Natural killer cell (primary cell): ENCODE results near the gene MAF. TPM values are rescaled to one million over a fixed set of nuclear protein-coding genes. Genes with fewer than 3 reads are reported as not detected.
A peak's percentile ranks its signal among the peaks of the same experiment; 100 is the strongest.

Experiments
- ATAC-seq, 3 donors: fragments of 150-1000 bp in 2 of 3; fragments of 200-7000 bp in 1 of 3; cut with Tn5 transposase; 1 replicate in 1 of 3; 2 replicates in 2 of 3; pipeline ENCODE4 v1.10.0; 2021; ENCODE audit warnings: mild to moderate bottlenecking in 2 of 3, moderate library complexity in 2 of 3
- DNase-seq, 2 donors: peaks; one replicate each; pipeline versions ENCODE4 v3.0.0 to v3.0.0-alpha.2; 2013 to 2021; ENCODE audit warnings: mixed read lengths in 1 of 2
- H3K27ac ChIP-seq: one replicate; pipeline ENCODE4 v1.5.1; 2013; ENCODE audit warnings: mild to moderate bottlenecking, low read length
- H3K27me3 ChIP-seq: one replicate; pipeline ENCODE4 v1.6.1; 2013; ENCODE audit warnings: low read length; ENCODE audit not compliant: control insufficient read depth, insufficient read depth
- H3K36me3 ChIP-seq: one replicate; pipeline ENCODE4 v1.6.1; 2013; ENCODE audit warnings: low read length; ENCODE audit not compliant: control insufficient read depth, insufficient read depth
- H3K4me1 ChIP-seq: one replicate; pipeline ENCODE4 v1.6.1; 2013; ENCODE audit warnings: low read length; ENCODE audit not compliant: control insufficient read depth, insufficient read depth
- H3K4me3 ChIP-seq: one replicate; pipeline ENCODE4 v1.5.1; 2013; ENCODE audit warnings: low read length
- H3K9me3 ChIP-seq: one replicate; pipeline ENCODE4 v1.6.1; 2013; ENCODE audit warnings: low read length; ENCODE audit not compliant: control insufficient read depth, insufficient read depth
- H3K27ac Mint-ChIP-seq, 2 donors: one replicate each; pipeline ENCODE4 v1.8.0; 2022; ENCODE audit warnings: mild to moderate bottlenecking in 2 of 2, mixed read lengths in 2 of 2, moderate library complexity in 1 of 2
- H3K27me3 Mint-ChIP-seq, 2 donors: one replicate each; pipeline ENCODE4 v1.8.0; 2022; ENCODE audit warnings: low read depth in 2 of 2, mixed read lengths in 2 of 2
- H3K36me3 Mint-ChIP-seq: one replicate; pipeline ENCODE4 v1.8.0; 2022; ENCODE audit warnings: mixed read lengths
- H3K4me1 Mint-ChIP-seq, 2 donors: one replicate each; pipeline ENCODE4 v1.8.0; 2022; ENCODE audit warnings: mixed read lengths in 2 of 2
- H3K4me3 Mint-ChIP-seq: one replicate; pipeline ENCODE4 v1.8.0; 2022; ENCODE audit warnings: mild to moderate bottlenecking, moderate library complexity, mixed read lengths
- H3K9me3 Mint-ChIP-seq, 2 donors: one replicate each; pipeline ENCODE4 v1.8.0; 2022; ENCODE audit warnings: mixed read lengths in 2 of 2
- whole genome bisulfite sequencing: methylation state at CpG from one replicate; pipeline ENCODE4 v1.1.7; 2013; ENCODE audit warnings: missing lambda C conversion rate; ENCODE audit not compliant: insufficient coverage; 5-methylcytosine and 5-hydroxymethylcytosine counted together
- intact Hi-C: fragments of 100-400 bp; cut with micrococcal nuclease; formaldehyde crosslinking; loops from one replicate; pipeline ENCODE4 v1.14.2; 2022
- total RNA-seq, 4 donors: library from RNA; stranded (reverse); fragments of 120-200 nt in 1 of 4; gene quantifications; one replicate each; pipeline versions ENCODE4 v1.2.3 to v1.2.4, GENCODE V29; 2013 to 2022
- TF ChIP-seq, protein P1 (sequence below): fragments of 200-600 bp; IDR thresholded peaks from one replicate; pipeline ENCODE4 v1.8.0; 2022; ENCODE audit warnings: antibody characterized with exemption

The MAF gene
- total RNA-seq, 3 donors from 2014 or later (not counting 1 experiment from before 2014, with no cell fraction given), result 24.0 to 50.1 (median 27.1) TPM

DNA sequence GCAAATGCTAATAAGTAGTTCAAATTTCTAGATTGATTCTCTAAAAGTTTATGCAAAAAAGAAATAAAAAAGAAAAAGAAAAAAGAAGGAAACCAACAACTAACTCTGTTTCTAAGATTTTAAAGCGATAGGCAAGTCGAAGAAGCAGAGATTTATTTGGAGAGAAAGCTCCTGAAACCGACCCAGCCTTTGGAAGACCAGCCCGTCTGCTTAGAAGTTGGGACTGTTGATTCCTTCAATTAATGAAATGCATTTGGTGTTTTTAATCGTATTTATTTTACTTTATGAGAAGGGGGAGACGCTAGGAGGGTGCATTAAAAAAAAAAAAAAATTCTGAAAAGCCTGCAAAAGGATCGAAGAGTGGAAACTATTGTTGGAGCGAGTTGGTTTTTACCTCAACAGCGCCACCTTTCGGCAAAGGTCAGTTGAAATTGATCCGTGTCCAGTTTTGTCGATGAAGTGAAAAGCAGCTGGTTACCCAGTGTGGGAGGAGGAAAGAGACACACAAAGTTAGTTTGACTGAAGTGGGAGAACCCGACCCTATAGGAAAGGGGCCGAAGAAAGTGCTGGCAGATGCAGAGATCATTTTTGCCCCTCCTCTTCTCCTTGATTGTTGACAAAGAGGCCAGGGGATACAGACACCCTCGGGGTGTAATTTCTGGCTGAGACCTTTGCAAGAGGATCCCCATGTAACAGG lies 1.5 kb upstream of the MAF start:
- TF ChIP-seq, protein P1, sequence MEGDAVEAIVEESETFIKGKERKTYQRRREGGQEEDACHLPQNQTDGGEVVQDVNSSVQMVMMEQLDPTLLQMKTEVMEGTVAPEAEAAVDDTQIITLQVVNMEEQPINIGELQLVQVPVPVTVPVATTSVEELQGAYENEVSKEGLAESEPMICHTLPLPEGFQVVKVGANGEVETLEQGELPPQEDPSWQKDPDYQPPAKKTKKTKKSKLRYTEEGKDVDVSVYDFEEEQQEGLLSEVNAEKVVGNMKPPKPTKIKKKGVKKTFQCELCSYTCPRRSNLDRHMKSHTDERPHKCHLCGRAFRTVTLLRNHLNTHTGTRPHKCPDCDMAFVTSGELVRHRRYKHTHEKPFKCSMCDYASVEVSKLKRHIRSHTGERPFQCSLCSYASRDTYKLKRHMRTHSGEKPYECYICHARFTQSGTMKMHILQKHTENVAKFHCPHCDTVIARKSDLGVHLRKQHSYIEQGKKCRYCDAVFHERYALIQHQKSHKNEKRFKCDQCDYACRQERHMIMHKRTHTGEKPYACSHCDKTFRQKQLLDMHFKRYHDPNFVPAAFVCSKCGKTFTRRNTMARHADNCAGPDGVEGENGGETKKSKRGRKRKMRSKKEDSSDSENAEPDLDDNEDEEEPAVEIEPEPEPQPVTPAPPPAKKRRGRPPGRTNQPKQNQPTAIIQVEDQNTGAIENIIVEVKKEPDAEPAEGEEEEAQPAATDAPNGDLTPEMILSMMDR, result peak; percentile 88
- peak overlapping the region; percentile 89 to 96 for H3K27ac Mint-ChIP-seq
- peaks cover 0 to 19% of the 10 kb centered on the region in 2 donors for H3K27me3 Mint-ChIP-seq
- WGBS, result 5% methylated on average over 15 of the region's 15 CpGs
- H3K36me3 Mint-ChIP-seq, result no peaks in the 10 kb centered on the region
- Histone ChIP-seq H3K27me3 (no peaks in the 10 kb centered on the region), H3K4me1 (peaks cover 23% of the 10 kb centered on the region), H3K9me3 (no peaks in the 10 kb centered on the region), H3K4me3 (peak overlapping the region; percentile 69), H3K36me3 (no peaks in the 10 kb centered on the region), H3K27ac (no peak overlapping the region)
- intact Hi-C loops, result loop anchor here (1.0 to 10.0 kb wide), 8 partner anchors 217 to 1467 kb away; no protein-coding TSS in a partner anchor
- H3K4me3 Mint-ChIP-seq, result peak overlapping the region; percentile 99
- peak; percentile 75 to 92 for DNase-seq
- ATAC-seq, result no peak
- H3K9me3 Mint-ChIP-seq, result no peaks in the 10 kb centered on the region
- H3K4me1 Mint-ChIP-seq, result peaks cover 27 to 31% of the 10 kb centered on the region in 2 donors

DNA sequence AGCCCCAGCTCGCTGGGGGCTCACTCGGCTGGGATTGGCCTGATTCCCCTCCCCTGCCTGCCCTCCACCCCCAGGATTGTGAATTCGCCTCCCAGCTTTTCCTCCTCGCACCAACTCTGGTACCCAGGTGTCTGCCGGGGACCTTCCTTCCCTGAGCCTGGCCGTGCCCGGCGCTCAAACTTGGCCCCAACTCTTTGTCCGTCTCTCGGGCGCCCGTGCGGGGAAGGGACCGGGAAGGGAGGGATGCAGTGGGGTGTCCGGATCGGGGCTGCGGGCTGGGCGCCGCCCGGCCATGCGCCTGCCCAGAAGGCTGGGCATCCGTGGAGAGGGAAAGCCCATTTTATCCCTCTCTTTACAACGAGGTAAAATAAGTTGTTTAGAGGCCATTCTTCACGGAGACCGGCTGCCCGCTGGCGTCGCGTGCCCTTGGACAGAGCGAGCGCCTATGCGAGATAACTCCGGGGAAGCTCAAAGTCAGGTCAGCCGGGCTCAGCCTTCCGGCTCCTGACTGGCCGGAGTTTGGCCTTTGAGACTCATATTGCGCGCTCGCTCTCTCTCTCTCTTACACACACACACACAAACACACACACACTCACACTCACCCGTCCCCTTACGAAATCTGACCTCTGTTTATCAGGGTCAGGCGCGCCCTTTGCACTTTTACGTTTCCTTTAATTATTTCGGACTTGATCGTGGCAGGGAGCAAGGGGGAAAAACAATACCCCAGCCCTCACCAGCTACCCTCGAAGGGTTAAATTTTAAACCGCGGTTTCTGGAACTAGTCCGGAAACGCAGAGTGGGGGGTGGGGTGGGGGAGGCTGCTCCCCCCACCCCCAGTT lies 774 bp upstream of the MAF start:
- peak overlapping the region; percentile 89 to 96 for H3K27ac Mint-ChIP-seq
- Histone ChIP-seq H3K4me3 (peak overlapping the region; percentile 69), H3K9me3 (no peaks in the 10 kb centered on the region), H3K36me3 (no peaks in the 10 kb centered on the region), H3K4me1 (peaks cover 23% of the 10 kb centered on the region), H3K27ac (peak overlapping the region; percentile 62), H3K27me3 (no peaks in the 10 kb centered on the region)
- peaks cover 0 to 19% of the 10 kb centered on the region in 2 donors for H3K27me3 Mint-ChIP-seq
- intact Hi-C loops, result loop anchor here (5.0 to 10.0 kb wide), 6 partner anchors 217 to 1467 kb away; no protein-coding TSS in a partner anchor
- peak in 2 of 3 donors; percentile 7 to 11 for ATAC-seq
- WGBS, result under 1% methylated on average over 45 of the region's 51 CpGs
- peak; percentile 41 to 59 for DNase-seq
- peaks cover 33 to 37% of the 10 kb centered on the region in 2 donors for H3K4me1 Mint-ChIP-seq
- TF ChIP-seq, protein P1, result no peak
- H3K36me3 Mint-ChIP-seq, result no peaks in the 10 kb centered on the region
- peak overlapping the region; percentile 99 for H3K4me3 Mint-ChIP-seq
- H3K9me3 Mint-ChIP-seq, result no peaks in the 10 kb centered on the region

DNA sequence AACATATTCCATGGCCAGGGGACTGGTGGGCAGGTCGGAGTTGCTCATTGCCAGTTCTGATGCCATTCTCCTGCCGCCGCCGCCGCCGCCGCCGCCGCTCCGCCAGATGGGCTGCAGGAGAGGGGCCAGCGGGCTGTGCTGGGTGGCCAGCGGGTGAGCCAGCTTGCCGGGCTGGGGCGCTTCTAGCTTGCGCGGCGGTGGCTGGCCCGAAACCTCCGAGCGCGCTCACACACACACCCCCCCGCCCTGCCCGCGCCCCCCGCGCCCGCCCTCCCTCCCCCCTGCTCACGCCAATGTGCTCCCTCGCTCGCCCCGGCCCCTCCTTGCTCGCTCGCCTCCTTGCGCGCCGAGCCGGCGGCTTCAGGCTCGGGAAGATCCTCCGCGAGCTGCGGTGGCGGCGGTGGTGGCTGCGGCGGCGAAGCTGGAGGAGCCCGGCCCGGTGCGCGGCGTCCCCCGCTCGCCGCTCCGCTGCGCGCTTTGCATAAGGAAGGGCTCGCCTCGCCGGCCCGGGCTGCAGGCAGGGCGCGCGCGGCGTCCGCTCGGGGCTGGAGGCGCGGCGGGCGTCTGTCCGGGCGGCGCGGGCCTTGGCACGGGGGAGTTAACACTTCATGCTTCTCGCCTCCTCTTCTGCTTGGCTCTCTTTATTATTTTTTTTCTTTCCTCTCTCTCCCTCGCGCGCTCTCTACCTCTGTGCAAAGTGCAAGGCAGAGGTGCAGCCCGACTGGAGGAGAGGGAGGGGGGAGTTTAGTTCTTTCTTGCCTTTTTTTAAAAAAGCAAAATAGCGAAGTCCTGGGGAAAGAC lies 500 bp downstream of the MAF start:
- DNase-seq, result peak; percentile 60 to 71
- intact Hi-C loops, result loop anchor here (1.0 to 10.0 kb wide), 7 partner anchors 215 to 1465 kb away; no protein-coding TSS in a partner anchor
- Mint-ChIP-seq H3K27me3 (peaks cover 0 to 7% of the 10 kb centered on the region in 2 donors), H3K27ac (peak overlapping the region; percentile 89 to 96), H3K4me1 (peaks cover 46 to 49% of the 10 kb centered on the region in 2 donors), H3K9me3 (no peaks in the 10 kb centered on the region), H3K4me3 (peak overlapping the region; percentile 99), H3K36me3 (no peaks in the 10 kb centered on the region)
- Histone ChIP-seq H3K9me3 (no peaks in the 10 kb centered on the region), H3K27ac (peak overlapping the region; percentile 60), H3K27me3 (no peaks in the 10 kb centered on the region), H3K4me1 (peaks cover 26% of the 10 kb centered on the region), H3K36me3 (no peaks in the 10 kb centered on the region), H3K4me3 (peak overlapping the region; percentile 74)
- WGBS, result under 1% methylated on average over 68 of the region's 84 CpGs
- TF ChIP-seq, protein P1, result no peak
- peak; percentile 53 to 68 (median 55) for ATAC-seq
